Retinal pigment epithelial cell (primary cell): ENCODE results near the gene FBXO21.

Experiments used
- DNase-seq: peaks from one replicate; pipeline ENCODE4 v3.0.0-alpha.2; 2010; ENCODE audit warnings: low read depth
- H3K4me3 ChIP-seq: 2 replicates; pipeline ENCODE4 v1.5.1; 2011; ENCODE audit warnings: mild to moderate bottlenecking, low read length, control low read depth, moderate library complexity
- CTCF ChIP-seq: conservative IDR thresholded peaks from 2 replicates; pipeline ENCODE4 v1.5.1; 2011; ENCODE audit warnings: low read depth, low read length, control low read depth, inconsistent platforms

The FBXO21 gene

GRCh38 chr12:117147639-117148038 lies 42.6 kb downstream of the FBXO21 start:
- no peak for DNase-seq
- no peak overlapping the region for H3K4me3 ChIP-seq
- TF ChIP-seq CTCF, result no peak

- no peak overlapping the region for H3K4me3 ChIP-seq
- TF ChIP-seq CTCF, result no peak
- no peak for DNase-seq
These were observed 44.6 kb downstream of the FBXO21 start for GRCh38 chr12:117145597-117146154.

GRCh38 chr12:117144599-117144998 lies 45.7 kb downstream of the FBXO21 start:
- no peak for DNase-seq
- TF ChIP-seq CTCF, result no peak
- no peak overlapping the region for H3K4me3 ChIP-seq

- no peak for DNase-seq
- H3K4me3 ChIP-seq, result no peak overlapping the region
- TF ChIP-seq CTCF, result no peak
These were observed 47.2 kb downstream of the FBXO21 start for GRCh38 chr12:117143008-117143532.

- DNase-seq, result no peak
- no peak overlapping the region for H3K4me3 ChIP-seq
- no peak for TF ChIP-seq CTCF
These were observed 48.2 kb downstream of the FBXO21 start for GRCh38 chr12:117142094-117142493.

GRCh38 chr12:117141097-117141898 lies 49.0 kb downstream of the FBXO21 start:
- no peak for DNase-seq
- H3K4me3 ChIP-seq, result no peak overlapping the region
- TF ChIP-seq CTCF, result no peak
